HCT116 (cell line): Measurements from ENCODE around the gene MAOA.

ENCODE experiments used
- EZH2 ChIP-seq: fragments of 200-600 bp; sonication (generic); IDR thresholded peaks from 2 replicates; pipeline ENCODE4 v1.6.1; 2017; ENCODE audit warnings: antibody characterized with exemption, mixed run types
- SP1 ChIP-seq: IDR thresholded peaks from 2 replicates; pipeline ENCODE4 v1.6.1; 2012; ENCODE audit warnings: low read depth

GRCh38 chrX:43679058-43679457, 23.0 kb downstream of the MAOA start:
- TF ChIP-seq EZH2 (no peak), SP1 (no peak)
